HepG2 (cell line): ENCODE results near the gene NME8. TPM values are rescaled to one million over a fixed set of nuclear protein-coding genes. Genes with fewer than 3 reads are reported as not detected.

Experiments used
- ATF7-NPFF ChIP-seq: sonication (generic); formaldehyde crosslinking; IDR thresholded peaks from 2 replicates; pipeline ENCODE4 v1.8.1; 2023; ENCODE audit warnings: mild to moderate bottlenecking, low read depth, missing genetic modification reagents, moderate library complexity
- CBX1 ChIP-seq: IDR thresholded peaks from one replicate; pipeline ENCODE4 v1.6.1; 2016; ENCODE audit warnings: antibody characterized with exemption, low read depth
- FOXK1 ChIP-seq: sonication (generic); formaldehyde crosslinking; IDR thresholded peaks from 2 replicates; pipeline ENCODE4 v1.4.0; 2020; ENCODE audit warnings: low read depth, missing genetic modification reagents, borderline replicate concordance
- FOXO1 ChIP-seq: sonication (generic); formaldehyde crosslinking; IDR thresholded peaks from 2 replicates; pipeline ENCODE4 v1.4.0; 2020; ENCODE audit warnings: missing genetic modification reagents
- HDAC2 ChIP-seq: sonication (generic); formaldehyde crosslinking; IDR thresholded peaks from 2 replicates; pipeline ENCODE4 v1.4.0; 2020; ENCODE audit warnings: missing genetic modification reagents
- MEF2D ChIP-seq: sonication (generic); formaldehyde crosslinking; IDR thresholded peaks from 2 replicates; pipeline ENCODE4 v1.5.1; 2020; ENCODE audit warnings: mild to moderate bottlenecking, missing genetic modification reagents
- TARDBP ChIP-seq: sonication (generic); formaldehyde crosslinking; IDR thresholded peaks from 2 replicates; pipeline ENCODE4 v1.8.0; 2022; ENCODE audit warnings: mild to moderate bottlenecking, missing genetic modification reagents
- XRCC5 ChIP-seq: fragments of 200-400 bp; formaldehyde crosslinking; optimal IDR thresholded peaks from 2 replicates; pipeline ENCODE3; 2017; ENCODE audit warnings: mild to moderate bottlenecking, low read length
- ZBTB20 ChIP-seq: sonication (generic); formaldehyde crosslinking; IDR thresholded peaks from 2 replicates; pipeline ENCODE4 v1.8.1; 2023; ENCODE audit warnings: missing genetic modification reagents, low read depth, mild to moderate bottlenecking, borderline replicate concordance
- ZBTB21 ChIP-seq: sonication (generic); formaldehyde crosslinking; IDR thresholded peaks from 2 replicates; pipeline ENCODE4 v1.4.0; 2020; ENCODE audit warnings: missing genetic modification reagents
- ZNF503 ChIP-seq: sonication (generic); formaldehyde crosslinking; IDR thresholded peaks from 2 replicates; pipeline ENCODE4 v1.4.0; 2020; ENCODE audit warnings: missing genetic modification reagents
- ZNF577 ChIP-seq: sonication (generic); formaldehyde crosslinking; IDR thresholded peaks from 2 replicates; pipeline ENCODE4 v1.4.0; 2020; ENCODE audit warnings: mild to moderate bottlenecking, low read depth, missing genetic modification reagents, borderline replicate concordance
- ZNF761 ChIP-seq: sonication (generic); formaldehyde crosslinking; conservative IDR thresholded peaks from 2 replicates; pipeline ENCODE4 v1.4.0; 2020; ENCODE audit warnings: mild to moderate bottlenecking, missing genetic modification reagents
- polyA plus RNA-seq, 8 experiments: library from polyadenylated mRNA; depleted of rRNA in 3 of 8; stranded (reverse) in 7 of 8; unstranded in 1 of 8; fragments of >200 nt; fragmentation: Illumina TruSeq in 4 of 8; extraction: Trizol in 4 of 8; gene quantifications; 2 replicates each; pipeline versions ENCODE4 v1.2.1 to v1.2.3, GENCODE V29; 2011 to 2016; ENCODE audit warnings: low read depth in 4 of 8, missing spikeins in 1 of 8, mixed read lengths in 1 of 8; ENCODE audit not compliant: insufficient read depth in 1 of 8
- total RNA-seq, 5 experiments: library from RNA; depleted of rRNA; stranded (reverse); fragments of >200 nt; fragmentation: Illumina TruSeq; extraction: Trizol; gene quantifications; 2 replicates each; pipeline ENCODE4 v1.2.3, GENCODE V29; 2016; ENCODE audit warnings: low read depth in 1 of 5
- TF ChIP-seq, protein P1 (sequence below): sonication (generic); formaldehyde crosslinking; IDR thresholded peaks from 2 replicates; pipeline ENCODE4 v1.8.0; 2022; ENCODE audit warnings: missing genetic modification reagents, mild to moderate bottlenecking, moderate library complexity, borderline replicate concordance
- TF ChIP-seq, protein P2 (sequence below): IDR thresholded peaks from 2 replicates; pipeline ENCODE4 v1.6.1; 2016; ENCODE audit warnings: missing compliant biosample characterization, missing genetic modification reagents, borderline replicate concordance
- TF ChIP-seq, protein P3 (sequence below): sonication (generic); formaldehyde crosslinking; conservative IDR thresholded peaks from 2 replicates; pipeline ENCODE4 v1.4.0; 2020; ENCODE audit warnings: mild to moderate bottlenecking, missing genetic modification reagents, moderate library complexity
- TF ChIP-seq, protein P4 (sequence below): IDR thresholded peaks from 2 replicates; pipeline ENCODE4 v1.6.1; 2016; ENCODE audit warnings: missing compliant biosample characterization, missing genetic modification reagents, borderline replicate concordance

Gene NME8
- total and polyA plus RNA-seq, 2 of the 13 experiments (the other 11 are each of a cell fraction or from before 2014, with no cell fraction given) = not detected

DNA sequence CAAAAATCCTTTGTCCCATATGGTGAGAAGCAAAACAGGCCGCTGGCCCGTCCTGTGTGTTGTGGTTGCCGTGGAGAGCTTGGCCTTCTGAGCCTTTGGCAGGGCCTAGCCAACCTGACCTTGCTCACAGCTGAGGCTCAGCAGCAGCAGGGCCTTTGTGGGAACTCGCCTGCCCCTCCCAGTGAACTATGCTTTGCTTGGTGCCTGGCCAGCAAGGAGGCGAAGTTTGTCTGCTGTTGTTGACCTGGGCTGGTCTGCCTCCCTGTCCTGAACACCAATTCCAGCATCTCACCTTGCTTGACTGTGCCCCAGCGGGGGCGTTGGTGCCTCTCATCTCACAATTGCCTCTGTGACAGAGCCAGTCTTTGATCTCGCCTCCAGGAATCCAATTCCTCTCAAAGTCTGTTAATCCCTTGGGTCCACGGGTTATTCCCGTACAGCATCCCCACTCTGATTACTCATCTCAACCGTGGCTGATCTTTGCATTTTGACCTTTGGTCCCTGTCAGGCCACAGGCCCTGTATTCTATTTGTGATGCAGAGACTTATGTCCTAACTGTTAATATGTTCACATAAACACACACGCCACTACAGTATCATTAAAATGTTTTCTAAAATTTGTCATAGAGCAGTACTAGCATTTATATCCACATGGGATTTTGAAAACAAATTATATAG lies 94.7 kb downstream of the NME8 start (continued):
- TF ChIP-seq, protein P1, sequence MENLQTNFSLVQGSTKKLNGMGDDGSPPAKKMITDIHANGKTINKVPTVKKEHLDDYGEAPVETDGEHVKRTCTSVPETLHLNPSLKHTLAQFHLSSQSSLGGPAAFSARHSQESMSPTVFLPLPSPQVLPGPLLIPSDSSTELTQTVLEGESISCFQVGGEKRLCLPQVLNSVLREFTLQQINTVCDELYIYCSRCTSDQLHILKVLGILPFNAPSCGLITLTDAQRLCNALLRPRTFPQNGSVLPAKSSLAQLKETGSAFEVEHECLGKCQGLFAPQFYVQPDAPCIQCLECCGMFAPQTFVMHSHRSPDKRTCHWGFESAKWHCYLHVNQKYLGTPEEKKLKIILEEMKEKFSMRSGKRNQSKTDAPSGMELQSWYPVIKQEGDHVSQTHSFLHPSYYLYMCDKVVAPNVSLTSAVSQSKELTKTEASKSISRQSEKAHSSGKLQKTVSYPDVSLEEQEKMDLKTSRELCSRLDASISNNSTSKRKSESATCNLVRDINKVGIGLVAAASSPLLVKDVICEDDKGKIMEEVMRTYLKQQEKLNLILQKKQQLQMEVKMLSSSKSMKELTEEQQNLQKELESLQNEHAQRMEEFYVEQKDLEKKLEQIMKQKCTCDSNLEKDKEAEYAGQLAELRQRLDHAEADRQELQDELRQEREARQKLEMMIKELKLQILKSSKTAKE (CRISPR knock-in tag) = peak; percentile 98; the same call in 1 of the 2 replicates
- peak; percentile 52 for TF ChIP-seq CBX1
- TF ChIP-seq ATF7-NPFF (CRISPR knock-in tag) = no peak
- TF ChIP-seq, protein P2, sequence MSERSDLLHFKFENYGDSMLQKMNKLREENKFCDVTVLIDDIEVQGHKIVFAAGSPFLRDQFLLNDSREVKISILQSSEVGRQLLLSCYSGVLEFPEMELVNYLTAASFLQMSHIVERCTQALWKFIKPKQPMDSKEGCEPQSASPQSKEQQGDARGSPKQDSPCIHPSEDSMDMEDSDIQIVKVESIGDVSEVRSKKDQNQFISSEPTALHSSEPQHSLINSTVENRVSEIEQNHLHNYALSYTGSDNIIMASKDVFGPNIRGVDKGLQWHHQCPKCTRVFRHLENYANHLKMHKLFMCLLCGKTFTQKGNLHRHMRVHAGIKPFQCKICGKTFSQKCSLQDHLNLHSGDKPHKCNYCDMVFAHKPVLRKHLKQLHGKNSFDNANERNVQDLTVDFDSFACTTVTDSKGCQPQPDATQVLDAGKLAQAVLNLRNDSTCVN (CRISPR knock-in tag) = peak; percentile 49
- peak; percentile 98 for TF ChIP-seq TARDBP (CRISPR knock-in tag)
- TF ChIP-seq HDAC2 = peak; percentile 97
- TF ChIP-seq, protein P3, sequence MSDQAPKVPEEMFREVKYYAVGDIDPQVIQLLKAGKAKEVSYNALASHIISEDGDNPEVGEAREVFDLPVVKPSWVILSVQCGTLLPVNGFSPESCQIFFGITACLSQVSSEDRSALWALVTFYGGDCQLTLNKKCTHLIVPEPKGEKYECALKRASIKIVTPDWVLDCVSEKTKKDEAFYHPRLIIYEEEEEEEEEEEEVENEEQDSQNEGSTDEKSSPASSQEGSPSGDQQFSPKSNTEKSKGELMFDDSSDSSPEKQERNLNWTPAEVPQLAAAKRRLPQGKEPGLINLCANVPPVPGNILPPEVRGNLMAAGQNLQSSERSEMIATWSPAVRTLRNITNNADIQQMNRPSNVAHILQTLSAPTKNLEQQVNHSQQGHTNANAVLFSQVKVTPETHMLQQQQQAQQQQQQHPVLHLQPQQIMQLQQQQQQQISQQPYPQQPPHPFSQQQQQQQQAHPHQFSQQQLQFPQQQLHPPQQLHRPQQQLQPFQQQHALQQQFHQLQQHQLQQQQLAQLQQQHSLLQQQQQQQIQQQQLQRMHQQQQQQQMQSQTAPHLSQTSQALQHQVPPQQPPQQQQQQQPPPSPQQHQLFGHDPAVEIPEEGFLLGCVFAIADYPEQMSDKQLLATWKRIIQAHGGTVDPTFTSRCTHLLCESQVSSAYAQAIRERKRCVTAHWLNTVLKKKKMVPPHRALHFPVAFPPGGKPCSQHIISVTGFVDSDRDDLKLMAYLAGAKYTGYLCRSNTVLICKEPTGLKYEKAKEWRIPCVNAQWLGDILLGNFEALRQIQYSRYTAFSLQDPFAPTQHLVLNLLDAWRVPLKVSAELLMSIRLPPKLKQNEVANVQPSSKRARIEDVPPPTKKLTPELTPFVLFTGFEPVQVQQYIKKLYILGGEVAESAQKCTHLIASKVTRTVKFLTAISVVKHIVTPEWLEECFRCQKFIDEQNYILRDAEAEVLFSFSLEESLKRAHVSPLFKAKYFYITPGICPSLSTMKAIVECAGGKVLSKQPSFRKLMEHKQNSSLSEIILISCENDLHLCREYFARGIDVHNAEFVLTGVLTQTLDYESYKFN = peak; percentile 100
- TF ChIP-seq, protein P4, sequence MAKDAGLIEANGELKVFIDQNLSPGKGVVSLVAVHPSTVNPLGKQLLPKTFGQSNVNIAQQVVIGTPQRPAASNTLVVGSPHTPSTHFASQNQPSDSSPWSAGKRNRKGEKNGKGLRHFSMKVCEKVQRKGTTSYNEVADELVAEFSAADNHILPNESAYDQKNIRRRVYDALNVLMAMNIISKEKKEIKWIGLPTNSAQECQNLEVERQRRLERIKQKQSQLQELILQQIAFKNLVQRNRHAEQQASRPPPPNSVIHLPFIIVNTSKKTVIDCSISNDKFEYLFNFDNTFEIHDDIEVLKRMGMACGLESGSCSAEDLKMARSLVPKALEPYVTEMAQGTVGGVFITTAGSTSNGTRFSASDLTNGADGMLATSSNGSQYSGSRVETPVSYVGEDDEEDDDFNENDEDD (CRISPR knock-in tag) = peak; percentile 46; the same call in 1 of the 2 replicates
- TF ChIP-seq ZNF761 = peak; percentile 46; the same call in 1 of the 2 replicates
- TF ChIP-seq XRCC5 = peak; percentile 87
- TF ChIP-seq MEF2D (CRISPR knock-in tag) = peak; percentile 97
- TF ChIP-seq ZNF503 (CRISPR knock-in tag) = peak; percentile 95; the same call in 1 of the 2 replicates
- peak; percentile 94 for TF ChIP-seq FOXK1 (CRISPR knock-in tag)
- peak; percentile 78 for TF ChIP-seq ZBTB20 (CRISPR knock-in tag)
- peak; percentile 98 for TF ChIP-seq FOXO1 (CRISPR knock-in tag)
- no peak for TF ChIP-seq ZNF577
- peak; percentile 50; the same call in 1 of the 2 replicates for TF ChIP-seq ZBTB21 (CRISPR knock-in tag)
